ENCODE data around the gene RNF17.

Gene RNF17

GRCh38 chr13:24858953-24859352, 95.0 kb downstream of the RNF17 start:
- no peak for TF ChIP-seq CTCF (IDR thresholded peaks at IDR 0.05)
- no peaks in the 10 kb centered on the region for H3K9me3 Mint-ChIP-seq
- no peaks in the 10 kb centered on the region for H3K27me3 Mint-ChIP-seq (ENCODE audit: low read depth, poor library complexity)
- no peak overlapping the region for H3K27ac Mint-ChIP-seq
- no peaks in the 10 kb centered on the region for H3K4me1 Mint-ChIP-seq
- DNase-seq, result no peak
- no peaks in the 10 kb centered on the region for H3K36me3 Mint-ChIP-seq (ENCODE audit: low read depth)
- H3K4me3 Mint-ChIP-seq, result no peak overlapping the region

GRCh38 chr13:24860770-24861169, 96.8 kb downstream of the RNF17 start:
- peak; percentile 13 for DNase-seq
- H3K36me3 Mint-ChIP-seq (ENCODE audit: low read depth), result no peaks in the 10 kb centered on the region
- H3K4me1 Mint-ChIP-seq, result no peaks in the 10 kb centered on the region
- TF ChIP-seq CTCF (IDR thresholded peaks at IDR 0.05), result no peak
- H3K9me3 Mint-ChIP-seq, result no peaks in the 10 kb centered on the region
- no peak overlapping the region for H3K4me3 Mint-ChIP-seq
- H3K27ac Mint-ChIP-seq, result no peak overlapping the region
- no peaks in the 10 kb centered on the region for H3K27me3 Mint-ChIP-seq (ENCODE audit: low read depth, poor library complexity)

- no peaks in the 10 kb centered on the region for H3K36me3 Mint-ChIP-seq (ENCODE audit: low read depth)
- no peak overlapping the region for H3K27ac Mint-ChIP-seq
- no peaks in the 10 kb centered on the region for H3K27me3 Mint-ChIP-seq (ENCODE audit: low read depth, poor library complexity)
- no peak overlapping the region for H3K4me3 Mint-ChIP-seq
- no peak for DNase-seq
- H3K9me3 Mint-ChIP-seq, result no peaks in the 10 kb centered on the region
- H3K4me1 Mint-ChIP-seq, result no peaks in the 10 kb centered on the region
- TF ChIP-seq CTCF (IDR thresholded peaks at IDR 0.05), result no peak
These were observed 97.8 kb downstream of the RNF17 start for GRCh38 chr13:24861617-24862362.

- H3K4me3 Mint-ChIP-seq, result no peak overlapping the region
- no peaks in the 10 kb centered on the region for H3K4me1 Mint-ChIP-seq
- no peaks in the 10 kb centered on the region for H3K27me3 Mint-ChIP-seq (ENCODE audit: low read depth, poor library complexity)
- no peak overlapping the region for H3K27ac Mint-ChIP-seq
- H3K36me3 Mint-ChIP-seq (ENCODE audit: low read depth), result no peaks in the 10 kb centered on the region
- no peaks in the 10 kb centered on the region for H3K9me3 Mint-ChIP-seq
- TF ChIP-seq CTCF (IDR thresholded peaks at IDR 0.05), result no peak
- no peak for DNase-seq
These were observed 100.0 kb downstream of the RNF17 start for GRCh38 chr13:24863748-24864540.

- TF ChIP-seq CTCF (IDR thresholded peaks at IDR 0.05), result no peak
- no peaks in the 10 kb centered on the region for H3K27me3 Mint-ChIP-seq (ENCODE audit: low read depth, poor library complexity)
- no peaks in the 10 kb centered on the region for H3K9me3 Mint-ChIP-seq
- no peak overlapping the region for H3K4me3 Mint-ChIP-seq
- no peak for DNase-seq
- no peaks in the 10 kb centered on the region for H3K36me3 Mint-ChIP-seq (ENCODE audit: low read depth)
- H3K4me1 Mint-ChIP-seq, result no peaks in the 10 kb centered on the region
- no peak overlapping the region for H3K27ac Mint-ChIP-seq
These were observed 100.6 kb downstream of the RNF17 start for GRCh38 chr13:24864579-24864978.

Data from nephron progenitor cell (in vitro differentiated cells).